ENCODE data around the gene FANCE. TPM values are rescaled to one million over a fixed set of nuclear protein-coding genes. Genes with fewer than 3 reads are reported as not detected.

The FANCE gene
- total RNA-seq, 2 experiments from 2014 or later = 1.6 to 1.7 TPM

Small RNA genes within 50 kb of the gene (microRNA-seq; reads per million reads assigned to microRNA genes)
- not detected for gene MIR7111 (ENCODE audit: borderline microRNAs expressed, borderline replicate concordance)

Other genes with a start within 250 kb of the FANCE start
- not detected for gene SCUBE3, start 238.4 kb upstream of the FANCE start, total RNA-seq
- 10 to 100 TPM; 46.1 to 53.4 TPM for gene ZNF76, start 192.6 kb upstream of the FANCE start, total RNA-seq
- gene DEF6, start 154.5 kb upstream of the FANCE start, total RNA-seq = 100 to 1,000 TPM; 209 to 212 TPM
- gene PPARD, start 109.8 kb upstream of the FANCE start, total RNA-seq = 10 to 100 TPM; 34.1 to 37.0 TPM
- gene RPL10A, start 16.1 kb downstream of the FANCE start, total RNA-seq = 1,000 to 10,000 TPM; 2,453 to 2,464 TPM
- under 1 TPM in 1 of 2 experiments, not detected in 1; 0.11 TPM for gene TEAD3, start 44.7 kb downstream of the FANCE start, total RNA-seq
- not detected for gene TULP1, start 60.6 kb downstream of the FANCE start, total RNA-seq
- gene FKBP5, start 236.6 kb downstream of the FANCE start, total RNA-seq = 10 to 100 TPM; 72.6 to 75.9 TPM

Data from CD4-positive, alpha-beta T cell (primary cell).